Gastrocnemius medialis (tissue), 4 donors: ENCODE data around the gene LPCAT1.

Experiments
- CTCF ChIP-seq, 5 experiments: fragments of 450-650 bp in 3 of 5; fragments of 200-600 bp in 2 of 5; sonication (generic) in 2 of 5; IDR thresholded peaks in 4 of 5; conservative IDR thresholded peaks in 1 of 5; 1 replicate in 4 of 5; 2 replicates in 1 of 5; pipeline ENCODE4 v1.5.1; 2016 to 2019; ENCODE audit warnings: antibody characterized with exemption in 5 of 5, mild to moderate bottlenecking in 3 of 5, moderate library complexity in 3 of 5
- POLR2A ChIP-seq, 2 donors: fragments of 450-650 bp; IDR thresholded peaks; one replicate each; pipeline ENCODE4 v1.6.1; 2017; ENCODE audit warnings: antibody characterized with exemption in 2 of 2, mild to moderate bottlenecking in 2 of 2, moderate library complexity in 2 of 2

- no peak for TF ChIP-seq POLR2A (IDR thresholded peaks at IDR 0.05)
- TF ChIP-seq CTCF (IDR thresholded peaks at IDR 0.05 in 4 of 5, conservative IDR thresholded peaks at IDR 0.05 in 1 of 5) = no peak
These were observed 56.2 kb downstream of the LPCAT1 start for GRCh38 chr5:1467341-1468246.
